GM12891 (cell line): ENCODE data around the gene TPSB2.

ENCODE experiments used
- POLR2A ChIP-seq: IDR thresholded peaks from 2 replicates; pipeline ENCODE4 v1.6.1; 2011; ENCODE audit warnings: low read depth, low read length, control low read depth
- SPI1 ChIP-seq: IDR thresholded peaks from 2 replicates; pipeline ENCODE4 v1.6.1; 2011; ENCODE audit warnings: low read depth, low read length, control low read depth
- TAF1 ChIP-seq: IDR thresholded peaks from 2 replicates; pipeline ENCODE4 v1.6.1; 2011; ENCODE audit warnings: low read depth, low read length, control low read depth

GRCh38 chr16:1206786-1207185 lies 23.2 kb downstream of the TPSB2 start:
- TF ChIP-seq POLR2A, result no peak
- no peak for TF ChIP-seq TAF1
- no peak for TF ChIP-seq SPI1
